AG10803 (cell line): ENCODE measurements around the gene HYAL3.

Source experiments
- DNase-seq: peaks from one replicate; pipeline ENCODE4 v3.0.0; 2010; ENCODE audit warnings: low read depth
- H3K4me3 ChIP-seq: 2 replicates; pipeline ENCODE4 v1.5.1; 2011; ENCODE audit warnings: mild to moderate bottlenecking, low read length, control low read depth
- CTCF ChIP-seq: conservative IDR thresholded peaks from 2 replicates; pipeline ENCODE4 v1.5.1; 2011; ENCODE audit warnings: mild to moderate bottlenecking, low read length, control low read depth, inconsistent platforms

The HYAL3 gene

GRCh38 chr3:50322386-50323091 lies 23.3 kb upstream of the HYAL3 start, which contains the start of gene HYAL2:
TSS of gene HYAL2 (minus strand) at chr3:50322745. CDS start at chr3:50320489, 2,256 bp downstream.
- DNase-seq: no peak
- H3K4me3 ChIP-seq: peak within 1 kb of the TSS; percentile 71
- no peak for TF ChIP-seq CTCF

- no peak for DNase-seq
- TF ChIP-seq CTCF: no peak
- peak overlapping the region; percentile 71 for H3K4me3 ChIP-seq
Observed at GRCh38 chr3:50322115-50322385, 22.8 kb upstream of the HYAL3 start.

GRCh38 chr3:50321336-50322114 lies 22.3 kb upstream of the HYAL3 start:
- DNase-seq: peak; percentile 84
- TF ChIP-seq CTCF: peak; percentile 42
- peak overlapping the region; percentile 71 for H3K4me3 ChIP-seq

- peak; percentile 50 for DNase-seq
- TF ChIP-seq CTCF: no peak
- peak overlapping the region; percentile 71 for H3K4me3 ChIP-seq
Observed at GRCh38 chr3:50320853-50321335, 21.7 kb upstream of the HYAL3 start.

GRCh38 chr3:50319894-50320625 lies 20.9 kb upstream of the HYAL3 start:
- TF ChIP-seq CTCF: no peak
- H3K4me3 ChIP-seq: peak overlapping the region; percentile 71
- DNase-seq: no peak

GRCh38 chr3:50319181-50319893 lies 20.1 kb upstream of the HYAL3 start:
- TF ChIP-seq CTCF: no peak
- DNase-seq: no peak
- no peak overlapping the region for H3K4me3 ChIP-seq
